Right ventricle myocardium inferior (tissue), 1 donor: Measurements from ENCODE around the gene XRCC3. TPM values are rescaled to one million over a fixed set of nuclear protein-coding genes. Genes with fewer than 3 reads are reported as not detected.
A peak's percentile ranks its signal among the peaks of the same experiment; 100 is the strongest.

Experiments used
- ATAC-seq: fragments of 200-7000 bp; cut with Tn5 transposase; one replicate; pipeline ENCODE4 v1.9.1; 2020; ENCODE audit warnings: mild to moderate bottlenecking, moderate library complexity
- DNase-seq: peaks from one replicate; pipeline ENCODE4 v3.0.0; 2021; ENCODE audit errors: missing footprints
- intact Hi-C: fragments of 100-400 bp; cut with DNase I; formaldehyde crosslinking; loops from one replicate; pipeline ENCODE4 v1.11.0; 2022
- long read RNA-seq: library from polyadenylated mRNA; unstranded; transcript quantifications from one replicate; pipeline ENCODE4 v2.0.0, GENCODE V29; 2021
- total RNA-seq: library from RNA; stranded (reverse); fragmentation: NEBNext Ultra II Directional; extraction: Animal tissue kit (Norgen Biotek cat#: 25700); gene quantifications from one replicate; pipeline ENCODE4 v1.2.1, GENCODE V29; 2021
- donor health status: DM: no; HTN: yes; CAD: no; lungs with severe emphysema.

Gene XRCC3
- 2.8 TPM for total RNA-seq
- long read RNA-seq, partial matches to known transcripts, result 1 of 3 reads
- long read RNA-seq, other reads (novel, unspliced or antisense), result 1 of 3 reads

DNA sequence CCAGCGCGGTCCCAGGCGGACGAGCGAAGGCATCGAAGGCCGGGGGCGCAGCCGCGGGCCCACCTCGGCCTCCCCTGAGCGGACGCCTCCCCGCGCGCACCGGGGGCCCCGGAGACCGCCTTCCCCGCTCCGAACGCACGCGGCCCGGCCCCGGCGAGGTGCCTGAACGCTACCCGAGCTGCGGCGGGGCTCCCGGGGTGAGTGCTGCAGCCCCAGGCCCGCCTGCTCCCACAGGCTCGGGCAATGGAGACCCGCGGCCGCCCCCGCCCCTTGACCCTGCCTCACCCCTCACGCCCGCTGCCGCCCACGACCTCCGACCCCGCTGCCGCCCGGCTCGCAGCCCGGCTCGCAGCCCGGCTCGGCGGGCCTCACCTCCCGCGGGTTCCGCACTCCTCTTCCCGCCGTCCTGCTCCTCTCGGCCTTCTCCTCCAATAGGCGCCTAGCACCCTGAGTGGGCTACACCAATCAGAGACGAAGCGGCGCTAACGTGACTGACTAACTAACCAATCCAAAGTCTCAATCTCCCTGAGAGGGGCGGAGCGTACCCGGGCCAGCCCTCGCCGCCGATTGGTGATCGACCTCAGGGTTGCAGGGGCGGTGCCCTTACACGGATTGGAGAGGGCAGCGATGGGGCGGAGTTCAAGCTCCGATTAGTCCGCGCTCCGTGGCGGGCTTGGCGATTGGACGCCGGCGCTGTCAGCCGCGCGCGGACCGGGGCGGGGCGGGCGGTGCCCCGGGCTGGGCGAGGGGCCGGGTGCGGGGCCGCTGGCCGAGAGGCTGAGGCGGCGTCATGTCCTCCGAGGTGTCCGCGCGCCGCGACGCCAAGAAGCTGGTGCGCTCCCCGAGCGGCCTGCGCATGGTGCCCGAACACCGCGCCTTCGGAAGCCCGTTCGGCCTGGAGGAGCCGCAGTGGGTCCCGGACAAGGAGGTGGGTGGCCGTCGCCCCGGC is at the start of gene XRCC3, which contains the start of gene ZFYVE21:
Gene XRCC3 (minus strand): TSS at position 400 of the 949 bp plus-strand sequence. CDS start 4,364 bp downstream, outside the sequence.
Gene ZFYVE21 (plus strand): TSS at position 759 of the 949 bp plus-strand sequence. CDS start 32 bp downstream, at position 791.
- intact Hi-C loops, result loop anchor here (2.0 to 10.0 kb wide), 2 partner anchors 151 to 195 kb away; partner anchors contain the start of genes BAG5 and COA8
- DNase-seq (peak; percentile 100), ATAC-seq (peak; percentile 97)

DNA sequence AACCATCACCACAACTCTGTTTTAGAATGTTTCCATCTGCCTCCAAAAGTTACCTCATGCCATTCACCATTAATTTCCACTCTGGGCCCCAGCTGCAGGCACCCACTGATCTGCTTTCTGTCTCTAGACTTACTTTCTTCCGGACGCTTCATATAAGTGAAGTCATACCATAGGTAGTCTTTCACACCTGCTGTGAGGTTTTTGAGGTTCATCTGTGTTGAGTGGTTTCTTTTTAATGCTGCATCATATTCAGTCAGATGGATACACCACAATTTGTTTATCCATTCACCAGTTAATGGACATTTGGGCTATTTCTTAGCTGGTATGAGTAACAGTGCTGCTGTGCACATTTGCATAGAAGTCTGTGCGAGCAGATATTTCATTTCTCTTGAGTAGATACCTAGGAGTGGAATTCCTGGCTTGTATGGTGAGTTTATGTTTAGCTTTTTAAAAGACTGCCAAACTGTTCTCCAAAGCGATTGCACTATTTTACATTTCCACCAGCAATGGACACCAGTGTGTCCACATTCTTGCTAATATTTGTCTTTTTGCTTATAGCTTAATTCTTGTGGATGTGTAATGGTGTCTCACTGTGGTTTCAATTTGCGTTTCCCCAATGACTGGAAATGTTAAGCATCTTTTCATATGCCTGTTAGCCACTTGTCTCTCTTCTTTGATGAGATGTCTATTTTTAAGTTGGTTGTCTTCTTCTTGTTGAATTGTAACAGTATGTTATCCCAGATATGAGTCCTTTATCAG is 48.7 kb upstream of the XRCC3 start:
- intact Hi-C loops, result no loop called here
- no peak for ATAC-seq
- no peak for DNase-seq

DNA sequence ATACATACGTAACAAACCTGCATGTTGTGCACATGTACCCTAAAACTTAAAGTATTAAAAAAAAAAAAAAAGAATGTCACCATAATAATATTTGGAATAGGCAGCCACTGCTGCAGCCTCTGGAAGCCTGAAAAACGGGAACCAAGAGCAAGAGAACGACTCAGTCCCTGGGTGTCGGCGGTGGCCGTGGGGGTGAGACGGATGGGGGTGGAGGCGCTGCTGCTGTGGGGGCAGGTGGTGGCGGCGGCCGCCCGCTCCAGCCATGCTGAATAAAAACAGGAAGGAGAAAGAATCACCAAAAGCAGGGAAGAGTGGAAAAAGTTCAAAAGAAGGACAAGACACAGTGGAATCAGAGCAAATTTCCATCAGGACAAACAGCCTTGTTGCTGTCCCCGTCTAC is 47.3 kb upstream of the XRCC3 start:
- ATAC-seq (no peak), DNase-seq (no peak)
- intact Hi-C loops, result no loop called here

DNA sequence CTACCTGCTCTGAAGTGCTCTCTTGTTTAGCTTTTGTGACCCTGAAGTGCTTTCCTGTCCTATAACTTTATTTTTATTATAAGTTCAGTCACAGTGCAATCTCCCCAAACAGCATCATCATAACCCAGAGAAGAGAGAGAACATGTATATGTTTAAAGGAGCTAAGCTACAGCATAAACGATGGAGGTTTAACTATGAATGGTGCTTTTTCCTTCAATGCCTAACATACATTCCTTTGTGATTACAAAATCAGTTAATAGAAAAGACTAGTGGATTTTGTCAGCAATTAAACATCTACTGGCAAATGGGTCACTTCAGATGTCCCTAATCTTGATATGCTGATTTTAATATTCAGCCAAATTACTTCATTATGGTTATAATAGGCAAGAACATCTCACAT is 46.8 kb upstream of the XRCC3 start:
- DNase-seq, result no peak
- intact Hi-C loops, result no loop called here
- no peak for ATAC-seq

DNA sequence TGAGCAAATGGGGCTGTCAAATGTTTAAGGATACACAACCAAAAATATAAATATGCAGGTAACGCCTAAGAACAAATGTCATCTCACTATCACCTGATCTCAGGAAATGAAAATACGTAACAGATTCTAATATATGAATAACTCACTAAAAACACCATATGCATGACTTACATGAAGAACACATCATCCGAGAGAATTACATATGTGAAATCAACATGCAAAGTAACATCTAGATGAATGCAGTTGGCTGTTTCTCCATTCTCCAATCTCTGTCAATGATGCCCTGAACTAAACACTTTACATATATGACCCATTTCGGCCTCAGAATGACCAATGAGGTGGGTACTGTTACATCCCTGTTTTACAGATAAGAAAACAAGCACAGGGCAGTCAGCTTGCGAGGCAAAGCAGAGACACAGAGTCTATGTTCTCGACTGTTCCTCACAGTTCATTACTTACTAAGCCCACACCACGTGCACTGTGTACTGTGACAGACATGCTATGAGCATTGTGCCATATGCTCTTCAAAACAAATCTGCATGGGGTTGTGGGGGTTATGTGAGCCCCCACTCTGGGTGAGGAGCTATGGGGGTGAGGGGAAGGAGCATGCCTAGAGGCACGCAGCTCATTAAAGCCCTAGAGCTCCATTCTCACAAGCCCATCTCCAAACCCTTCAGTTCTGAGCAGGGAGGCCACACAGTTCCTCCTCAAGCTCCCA is 43.0 kb upstream of the XRCC3 start:
- intact Hi-C loops, result no loop called here
- ATAC-seq (peak; percentile 28), DNase-seq (no peak)

DNA sequence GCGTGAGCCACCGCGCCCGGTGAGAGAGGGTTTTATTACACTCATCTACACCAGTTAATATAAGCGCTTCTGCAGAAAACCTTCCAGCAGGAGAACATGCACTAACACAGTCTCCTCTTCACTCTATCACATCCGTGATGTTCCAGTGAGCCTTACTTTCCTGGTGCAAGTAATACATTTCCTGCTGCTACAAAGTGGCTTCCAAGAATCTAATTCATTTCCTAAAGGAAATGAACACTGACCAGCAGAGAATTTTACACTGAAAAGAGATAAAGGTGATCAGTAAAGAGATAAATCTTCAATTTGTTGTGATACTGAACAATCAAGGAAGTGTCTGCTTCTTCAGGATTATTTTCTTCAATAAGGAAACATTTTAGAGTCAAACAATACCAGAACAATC is 39.8 kb upstream of the XRCC3 start:
- intact Hi-C loops, result no loop called here
- no peak for DNase-seq
- no peak for ATAC-seq

DNA sequence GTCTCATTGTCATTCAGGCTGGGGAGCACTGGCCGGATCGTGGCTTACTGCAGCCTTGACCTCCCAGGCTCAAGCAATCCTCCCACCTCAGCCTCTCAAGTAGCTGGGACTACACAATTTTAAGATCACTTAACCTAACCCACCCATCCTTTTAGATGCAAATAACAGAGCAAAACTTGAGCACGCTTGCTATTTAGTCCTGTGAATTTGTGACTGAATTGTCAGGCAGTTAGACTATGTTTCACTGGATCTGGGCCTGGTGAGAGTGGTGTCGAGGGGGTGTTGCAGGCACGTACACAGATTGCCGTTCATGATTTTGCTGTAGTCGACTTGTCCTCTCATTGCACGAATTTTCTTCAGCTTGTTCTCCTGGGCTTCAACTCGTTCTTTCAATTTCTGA is 38.5 kb upstream of the XRCC3 start:
- intact Hi-C loops, result no loop called here
- ATAC-seq (no peak), DNase-seq (no peak)

DNA sequence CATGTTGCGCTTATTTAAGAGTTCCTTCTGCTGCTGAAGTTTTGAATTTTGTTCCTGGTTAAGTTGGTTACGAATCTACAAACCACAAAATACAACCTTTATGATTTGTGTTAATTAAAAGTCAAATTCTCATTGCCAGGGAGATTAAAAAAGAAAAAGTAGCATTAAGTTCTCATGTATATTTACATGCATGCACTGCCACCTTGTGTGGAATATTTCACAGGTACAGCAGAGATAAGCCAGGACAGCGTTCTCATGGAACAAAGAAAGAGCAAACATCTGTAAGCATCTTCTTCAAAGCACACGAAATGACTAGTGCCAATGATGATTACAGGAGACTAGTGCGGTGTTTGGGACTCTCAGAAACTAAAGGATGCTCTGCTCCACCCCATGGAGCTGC is 34.6 kb upstream of the XRCC3 start:
- intact Hi-C loops, result no loop called here

DNA sequence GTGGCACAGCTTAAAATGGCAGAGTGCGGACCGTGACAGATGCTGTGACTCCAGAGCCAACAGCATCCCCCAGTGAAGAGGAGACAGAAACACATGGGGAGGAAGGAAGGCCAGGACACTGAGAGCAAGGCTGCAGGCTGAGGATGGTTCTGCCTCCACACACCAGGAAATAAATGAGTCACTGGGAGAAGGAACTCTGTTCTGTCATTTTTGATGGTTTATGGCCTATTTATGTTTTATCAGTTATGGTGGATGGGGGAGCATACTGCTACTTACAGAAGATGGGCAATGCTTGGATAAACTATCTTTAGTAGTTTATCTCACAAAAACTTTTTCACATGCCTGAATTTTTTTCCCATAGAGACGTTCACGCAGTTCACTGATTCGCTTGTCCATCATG is 34.2 kb upstream of the XRCC3 start:
- intact Hi-C loops, result no loop called here
- no peak for ATAC-seq
- DNase-seq, result no peak

More for the DNA sequence above, 34.6 kb upstream of the XRCC3 start:
- ATAC-seq (no peak), DNase-seq (no peak)

DNA sequence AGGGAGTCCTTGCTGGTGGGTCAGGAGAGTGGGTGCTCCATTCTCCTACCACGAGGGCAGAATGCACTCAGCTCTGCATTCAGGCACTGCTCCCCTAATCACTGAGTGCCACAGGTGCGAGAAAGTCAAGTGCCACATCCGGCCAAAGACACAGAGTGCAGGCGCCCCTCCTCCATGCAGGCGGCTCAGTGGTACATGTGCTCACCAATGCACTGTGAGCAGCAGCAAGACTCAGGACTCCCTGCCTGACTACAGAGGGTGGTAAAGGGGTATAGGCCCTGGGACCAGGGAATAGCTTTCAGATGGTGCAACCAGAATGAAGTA is 33.2 kb upstream of the XRCC3 start:
- DNase-seq (no peak), ATAC-seq (peak; percentile 26)
- intact Hi-C loops, result no loop called here

DNA sequence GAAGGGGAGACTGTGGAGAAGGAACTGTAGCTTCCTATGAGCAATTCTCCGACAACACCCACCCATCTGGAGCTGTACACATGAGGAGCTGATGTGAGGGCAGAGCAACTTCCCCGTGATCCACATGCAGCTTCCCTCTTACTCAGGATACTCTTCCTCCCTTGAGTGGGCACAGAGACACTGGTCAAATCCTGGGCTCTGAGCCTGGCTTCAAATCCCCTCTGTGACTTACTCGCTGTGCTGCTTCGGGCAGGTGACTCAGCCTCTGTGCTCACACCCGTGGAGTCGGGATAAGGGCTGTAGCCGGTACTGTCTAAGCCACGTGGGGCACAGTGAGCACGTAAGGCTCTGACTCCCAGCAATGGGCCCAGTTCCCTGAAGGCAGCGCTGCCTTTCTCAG is 31.4 kb upstream of the XRCC3 start:
- DNase-seq (no peak), ATAC-seq (no peak)
- intact Hi-C loops, result no loop called here

DNA sequence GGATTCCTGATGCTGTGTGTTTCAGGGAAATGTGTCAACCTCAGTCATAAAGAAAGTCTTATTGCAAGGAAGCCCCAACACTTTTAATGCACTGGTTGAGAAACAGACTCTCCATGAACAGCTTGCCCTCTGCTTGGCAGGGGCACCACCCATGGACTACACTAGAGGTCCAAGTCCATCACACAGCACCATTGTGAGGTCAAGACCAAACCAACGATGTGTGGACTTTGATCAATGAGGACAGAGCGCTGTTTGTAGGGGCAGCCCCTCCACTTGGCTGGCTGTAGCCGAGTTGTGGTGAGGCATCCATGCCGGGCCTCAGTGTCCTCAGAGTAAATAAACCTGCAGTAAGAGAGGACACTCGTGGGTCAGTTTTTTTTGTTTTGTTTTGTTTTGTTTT is 30.2 kb upstream of the XRCC3 start:
- no peak for ATAC-seq
- intact Hi-C loops, result no loop called here
- DNase-seq, result no peak

DNA sequence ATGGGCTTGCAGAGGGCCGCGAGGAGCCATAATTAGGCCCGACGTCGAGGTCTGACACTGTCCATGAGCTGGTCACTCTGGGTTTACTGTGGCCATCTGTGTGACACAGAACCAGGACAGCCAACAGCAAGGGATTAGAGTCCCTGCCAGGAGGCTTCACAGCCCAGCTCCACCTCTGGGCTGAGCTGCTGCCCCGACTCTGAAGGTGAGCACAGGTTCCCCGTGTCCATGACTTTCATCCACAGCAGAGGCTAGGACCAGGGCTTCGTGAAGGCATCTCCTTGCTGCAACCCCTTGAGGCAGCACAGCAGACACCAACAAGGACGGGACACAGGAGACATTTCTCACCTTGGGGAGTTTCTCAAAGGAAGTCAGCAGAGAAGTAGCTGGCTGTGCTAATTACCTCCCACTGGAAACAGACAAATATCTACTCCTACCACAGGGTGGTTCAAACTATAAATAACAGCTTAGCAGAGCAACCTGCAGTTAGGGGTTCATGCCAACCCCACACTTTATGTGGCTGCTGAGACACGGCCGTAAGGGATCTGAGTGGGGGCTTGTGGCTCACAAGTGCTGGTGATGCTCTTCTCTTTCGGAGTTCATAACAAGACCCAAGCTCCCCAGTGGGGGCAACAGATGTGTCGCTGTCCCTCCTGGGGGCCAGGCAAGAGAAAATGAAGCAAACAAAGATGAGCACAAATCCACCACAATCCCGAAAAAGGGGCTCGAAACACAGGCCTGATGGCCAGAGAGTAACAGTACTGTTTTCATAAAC is 29.6 kb upstream of the XRCC3 start:
- no peak for DNase-seq
- no peak for ATAC-seq
- intact Hi-C loops, result no loop called here

DNA sequence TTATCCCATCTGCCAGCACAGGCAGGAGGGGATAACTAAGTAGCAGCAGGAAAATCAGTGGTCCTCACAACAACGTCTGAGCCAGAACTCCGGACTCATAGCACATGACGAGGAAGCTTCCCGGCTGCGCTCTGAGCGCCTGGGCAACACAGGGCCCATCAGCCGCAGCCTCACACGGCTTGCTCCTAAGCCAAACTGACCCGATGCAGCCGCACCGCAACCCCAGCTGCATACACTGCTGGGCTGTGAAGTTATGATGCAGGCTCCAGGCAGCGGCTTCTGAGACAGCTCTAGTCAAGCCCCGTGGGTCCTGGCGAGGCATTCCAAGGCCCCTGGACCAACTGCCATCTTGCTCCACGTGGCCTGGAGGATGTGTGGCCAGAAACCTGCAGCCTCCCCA is 28.4 kb upstream of the XRCC3 start:
- ATAC-seq (no peak), DNase-seq (no peak)
- intact Hi-C loops, result no loop called here

DNA sequence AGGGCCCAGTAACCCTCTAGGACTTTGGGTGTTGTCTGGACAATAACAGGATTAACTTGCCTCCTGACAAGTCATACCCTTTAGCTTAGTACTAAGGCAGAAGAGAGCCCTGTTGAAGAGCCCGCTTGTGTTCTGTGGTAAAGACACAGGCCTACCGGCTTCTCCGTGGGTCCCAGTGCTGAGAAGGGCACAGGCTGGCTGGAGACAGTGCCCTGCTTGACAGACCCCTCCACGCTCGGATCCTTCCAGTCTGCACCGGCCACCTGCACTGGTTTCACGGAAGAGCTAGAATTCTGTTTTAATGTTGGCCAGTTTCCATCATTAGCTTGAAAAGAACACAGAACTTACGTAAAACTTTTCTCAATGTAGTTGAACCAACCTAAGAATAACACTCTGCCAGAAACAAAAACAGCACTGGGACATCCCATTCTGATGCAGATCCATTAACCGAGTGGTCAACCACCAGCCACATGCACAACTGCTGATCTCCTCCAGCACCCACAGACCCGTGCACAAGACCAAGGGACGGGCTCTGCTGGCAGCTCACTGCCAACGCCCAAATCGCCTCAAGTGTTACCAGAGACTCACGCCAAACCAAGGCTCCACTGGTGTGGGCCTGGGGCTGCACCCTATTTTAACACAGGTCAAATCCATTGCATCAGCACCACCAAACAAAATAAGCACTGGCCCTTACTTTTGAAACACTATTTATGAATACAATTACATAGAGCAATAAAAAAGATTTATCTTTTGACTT is 27.4 kb upstream of the XRCC3 start:
- ATAC-seq (no peak), DNase-seq (no peak)
- intact Hi-C loops, result no loop called here

DNA sequence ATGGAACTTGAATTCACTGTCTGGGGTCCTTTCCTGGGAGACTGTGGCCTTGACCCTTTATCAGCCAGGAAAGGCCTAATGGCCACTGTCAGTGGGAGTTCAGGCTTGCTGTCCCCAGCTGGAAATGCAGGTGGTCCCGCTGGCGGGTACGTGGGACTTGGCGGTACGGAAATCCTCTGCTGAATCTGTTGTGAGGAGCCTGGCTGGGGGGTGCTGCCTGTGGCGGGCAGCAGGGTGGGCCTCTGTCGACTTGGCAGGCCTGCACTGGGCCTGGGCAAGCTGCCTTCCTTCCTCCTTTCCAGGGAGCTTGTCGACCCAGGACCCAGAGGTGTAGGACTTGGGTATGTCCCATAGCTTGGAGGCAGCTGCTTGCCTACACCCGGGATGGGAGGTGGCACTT is 26.6 kb upstream of the XRCC3 start:
- intact Hi-C loops, result no loop called here
- DNase-seq (no peak), ATAC-seq (no peak)

DNA sequence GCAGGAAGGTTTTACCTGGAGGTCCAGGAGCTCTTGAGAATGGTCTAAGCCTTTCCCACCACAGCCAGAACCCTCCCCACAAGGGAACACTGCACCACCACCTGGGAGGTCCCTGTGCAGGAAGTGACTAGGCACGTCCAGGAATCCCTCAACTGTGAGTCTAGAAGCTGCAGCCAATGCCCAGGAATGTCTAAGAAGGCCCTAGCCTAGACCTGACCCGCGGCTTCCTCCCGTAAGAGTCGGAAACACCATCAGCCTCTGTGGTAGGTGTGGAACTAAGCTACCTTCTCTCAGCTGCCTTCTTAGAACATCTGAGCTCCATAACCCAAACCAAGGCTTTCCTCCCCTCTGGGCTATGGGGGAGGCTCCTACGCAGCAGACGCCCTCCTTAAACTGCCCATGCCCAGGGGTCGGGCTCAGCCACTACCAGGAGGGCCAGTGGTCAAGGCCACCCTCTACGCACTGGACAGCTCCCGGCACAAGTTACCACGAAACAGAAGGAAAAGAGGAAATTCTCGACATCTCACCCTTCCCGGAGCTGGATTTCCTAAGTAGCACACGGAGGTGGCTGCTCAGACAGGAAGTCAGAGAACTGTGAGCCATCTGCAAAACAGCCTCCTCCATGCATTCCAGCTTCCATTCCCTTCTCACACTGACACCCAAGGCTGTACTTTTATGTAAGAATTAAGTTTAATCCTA is 25.9 kb upstream of the XRCC3 start:
- intact Hi-C loops, result no loop called here
- no peak for ATAC-seq

More for the DNA sequence above, 25.9 kb upstream of the XRCC3 start:
- no peak for DNase-seq
